GM18520 (cell line): Measurements from ENCODE around the gene FAM204A.
A peak's percentile ranks its signal among the peaks of the same experiment; 100 is the strongest.

Experiments
- ATAC-seq: cut with Tn5 transposase; IDR thresholded peaks from one replicate; pipeline ENCODE4 v1.9.1; 2021; ENCODE audit not compliant: unreplicated experiment

The FAM204A gene

DNA sequence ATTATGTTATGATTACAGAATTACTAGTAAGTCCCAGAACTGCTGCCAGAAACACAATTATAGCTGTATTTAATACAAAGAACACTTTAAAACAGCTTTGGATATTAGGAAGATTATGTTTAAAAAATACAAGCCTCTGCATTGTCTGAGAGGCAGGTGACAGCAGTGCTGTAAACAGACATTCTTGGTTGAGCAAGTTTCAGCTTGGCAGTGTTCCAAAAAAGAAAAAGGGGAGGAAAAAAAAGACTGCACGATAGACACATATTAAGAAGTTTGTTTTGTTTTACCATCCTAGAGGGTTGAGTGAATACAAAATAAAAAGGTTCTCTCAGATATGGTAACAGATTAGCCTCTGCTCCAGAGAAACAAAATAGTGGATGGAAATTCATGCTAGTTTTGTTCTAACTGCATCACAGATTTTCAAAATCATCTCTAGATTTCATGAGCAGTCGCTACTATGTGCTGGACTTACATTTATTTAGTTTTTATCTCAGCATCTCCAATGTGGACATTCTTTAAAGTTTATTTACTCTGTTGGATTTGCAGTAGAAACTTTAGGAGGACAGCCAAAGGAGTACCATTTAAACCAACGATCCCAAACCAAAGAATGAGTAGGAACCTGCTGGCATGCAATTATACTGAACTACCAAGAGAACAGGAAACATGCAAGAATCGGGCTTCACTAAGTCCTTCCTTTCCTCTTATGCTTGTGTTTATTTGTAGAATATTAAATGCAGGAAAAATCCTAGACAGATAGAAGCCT is 9.0 kb downstream of the FAM204A start:
- no peak for ATAC-seq

DNA sequence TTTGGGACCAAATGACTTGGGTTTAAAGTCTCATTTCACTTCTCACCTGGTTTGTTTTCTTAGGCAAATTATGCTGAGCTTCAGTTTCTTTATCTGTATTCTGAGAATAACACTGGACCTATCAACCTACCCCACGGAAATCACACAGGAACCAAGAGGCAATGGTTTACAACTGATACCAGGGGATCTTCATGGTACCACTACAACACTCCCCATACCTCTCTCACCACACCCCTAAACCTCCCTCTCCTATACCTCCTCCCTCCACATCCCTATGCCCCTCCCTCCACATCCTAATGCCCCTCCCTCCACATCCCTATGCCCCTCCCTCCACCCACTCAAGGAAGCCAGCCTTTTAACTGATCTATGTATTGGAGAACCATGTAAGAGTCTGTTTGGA is 9.9 kb downstream of the FAM204A start:
- peak; percentile 60 for ATAC-seq

DNA sequence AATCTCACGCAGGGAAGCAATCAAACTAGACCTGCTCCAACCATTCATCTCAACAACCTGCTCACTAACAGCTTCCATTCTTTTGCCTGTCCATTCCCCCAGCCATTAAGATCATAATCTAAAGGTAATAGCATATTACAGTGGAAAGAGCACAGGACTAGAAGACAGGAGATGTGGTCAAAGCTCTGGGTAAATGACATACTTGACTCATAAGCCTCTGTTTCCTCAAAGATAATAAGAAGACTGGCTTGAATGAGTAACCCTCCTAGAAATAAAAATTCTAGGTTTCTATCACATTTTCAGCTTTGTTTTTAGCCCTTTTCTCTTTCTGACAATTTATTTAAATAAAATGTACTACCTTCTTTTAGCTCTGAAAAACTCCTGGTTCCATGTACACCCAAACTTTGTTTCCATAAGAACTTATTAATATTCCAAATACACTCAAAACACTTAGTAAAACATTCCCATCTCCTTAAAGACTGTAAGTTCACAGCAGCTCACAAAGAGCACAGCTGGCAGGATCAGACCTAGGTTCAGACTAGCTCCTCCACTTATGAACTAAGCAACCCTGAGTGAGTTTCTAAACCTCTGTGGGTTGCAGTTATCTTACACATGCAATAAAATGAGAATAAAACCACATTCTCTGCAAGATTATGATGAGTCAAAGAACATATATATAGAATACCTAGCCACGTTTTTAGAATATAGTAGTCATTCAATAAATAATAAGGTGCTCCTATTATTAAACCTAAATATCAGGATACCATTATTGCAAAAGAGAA is 11.6 kb downstream of the FAM204A start:
- ATAC-seq = no peak

DNA sequence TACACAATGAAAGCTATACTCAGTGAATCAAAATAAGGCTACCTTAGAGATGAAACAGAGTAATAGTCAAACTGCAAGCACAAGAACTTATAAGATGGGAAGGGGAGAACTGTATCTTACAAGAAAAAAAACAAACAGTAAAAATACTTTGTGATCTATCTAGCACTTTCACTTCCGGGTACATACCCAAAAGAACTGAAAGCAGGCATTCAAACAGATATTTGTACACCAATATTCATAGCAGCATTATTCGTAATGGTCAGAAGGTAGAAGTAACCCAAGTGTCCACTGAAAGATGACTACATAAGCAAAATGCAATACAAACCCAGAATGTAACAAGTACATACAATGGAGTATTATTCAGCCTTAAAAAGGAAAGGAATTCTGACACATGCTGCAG is 18.0 kb downstream of the FAM204A start:
- ATAC-seq = no peak

DNA sequence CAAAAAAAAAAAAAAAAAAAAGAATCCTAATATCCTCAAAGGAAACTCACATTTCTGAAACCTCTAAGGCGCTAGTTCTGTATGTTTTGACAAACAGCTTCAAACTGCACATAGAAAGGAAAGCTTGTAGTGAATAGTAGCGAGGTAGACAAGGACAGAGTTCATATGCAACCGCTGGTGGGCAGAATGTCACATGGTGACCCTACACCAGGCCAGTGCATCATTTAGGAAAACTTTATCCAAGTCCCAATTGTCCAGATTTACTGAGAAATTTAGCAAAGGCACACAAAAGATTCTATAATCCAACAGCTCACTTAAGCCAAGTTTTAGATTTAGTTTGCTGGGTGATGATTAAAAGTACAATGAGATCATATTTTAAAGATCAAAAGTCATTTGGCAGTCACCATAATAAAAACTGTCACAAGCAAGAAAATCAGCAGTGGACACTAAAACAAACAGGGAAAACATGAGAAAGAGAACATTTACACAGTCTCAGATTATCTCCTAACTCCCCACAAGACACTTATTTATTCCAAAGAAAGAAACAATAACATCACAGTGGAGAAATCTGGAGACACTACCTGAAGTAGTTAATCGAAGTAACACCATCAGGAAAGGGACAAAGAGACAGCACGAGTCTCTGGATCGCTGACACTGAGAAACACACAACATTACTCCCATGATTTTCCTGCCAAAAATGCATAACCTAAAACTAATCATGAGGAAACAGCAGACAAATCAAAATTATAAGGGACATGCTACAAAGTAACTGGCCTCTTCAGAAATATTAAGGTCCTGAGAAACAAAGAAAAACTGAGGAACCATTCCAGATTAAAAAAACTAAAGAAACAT is 20.2 kb downstream of the FAM204A start:
- ATAC-seq = no peak

DNA sequence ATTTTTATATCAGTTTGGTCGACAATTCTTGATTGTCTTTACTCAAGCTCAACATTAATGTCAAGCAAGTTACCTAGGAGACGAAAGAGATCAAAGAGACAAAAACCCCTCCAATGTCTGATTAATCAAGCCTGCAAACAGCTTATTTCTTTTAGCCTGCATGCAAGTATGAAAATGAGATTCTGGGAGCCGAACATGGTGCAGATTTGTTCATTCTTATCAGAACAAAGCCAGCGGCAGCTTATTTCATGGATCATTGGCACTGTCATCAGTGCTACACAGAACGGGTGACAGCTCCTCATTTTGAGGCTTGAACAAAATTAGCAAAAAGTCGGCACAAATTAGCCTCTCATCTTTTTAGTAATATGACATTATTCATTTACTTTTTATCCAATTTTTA is 26.5 kb downstream of the FAM204A start:
- no peak for ATAC-seq

DNA sequence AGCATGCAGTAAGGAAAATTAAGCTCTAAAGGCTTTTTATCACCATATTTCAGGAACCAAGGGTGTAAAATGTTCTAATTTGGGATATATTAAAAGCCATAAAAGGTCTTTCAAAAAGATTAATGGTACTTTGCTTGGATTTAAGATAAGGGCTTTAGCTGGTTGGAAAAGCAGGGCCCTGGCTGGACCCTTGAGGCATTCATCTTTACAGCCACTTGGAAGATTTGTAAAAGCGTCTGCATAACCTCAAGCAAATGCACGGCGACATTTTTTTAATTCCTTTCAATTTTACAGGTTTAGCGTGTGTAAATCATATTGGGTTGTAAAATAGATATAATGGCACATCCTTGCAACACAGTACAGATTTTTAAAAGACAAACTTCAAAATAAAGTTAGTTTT is 27.2 kb downstream of the FAM204A start:
- ATAC-seq = no peak

DNA sequence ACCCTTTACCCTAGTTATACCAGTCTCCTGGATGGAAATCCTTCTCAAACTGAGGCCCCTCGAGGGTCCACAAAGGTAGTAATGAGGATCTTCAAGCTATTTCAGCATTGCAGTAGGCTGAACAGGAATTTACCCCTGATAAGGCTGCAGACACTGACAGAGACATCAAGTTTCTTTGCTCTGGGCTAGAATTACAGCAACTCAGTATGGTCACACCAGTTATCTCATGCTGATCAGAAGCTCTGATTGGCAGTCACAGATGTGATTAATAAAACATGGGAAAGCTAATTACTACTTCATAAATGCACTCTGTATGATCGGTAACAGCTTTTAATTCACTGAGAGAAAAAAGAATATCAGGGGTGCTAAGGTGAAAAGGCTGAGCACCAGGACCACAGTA is 30.6 kb downstream of the FAM204A start:
- ATAC-seq = no peak

DNA sequence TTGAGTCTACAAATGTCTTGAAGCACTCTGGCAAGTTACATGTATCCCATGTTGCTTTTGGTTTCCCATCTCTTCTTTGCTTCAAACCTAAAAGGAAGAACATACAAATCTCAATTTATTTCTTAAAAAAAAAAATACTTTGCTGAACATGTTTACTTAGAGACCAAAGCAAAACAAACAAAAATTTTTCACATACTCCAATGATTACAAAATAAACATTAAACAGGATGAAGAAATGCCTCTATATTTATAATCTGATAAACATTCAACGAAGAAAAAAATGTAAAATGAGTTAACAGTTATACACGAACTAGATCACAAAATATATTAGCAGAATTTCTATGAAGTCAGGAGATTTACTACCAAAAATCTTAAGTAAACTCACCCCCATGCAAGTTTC is 31.3 kb downstream of the FAM204A start:
- no peak for ATAC-seq

DNA sequence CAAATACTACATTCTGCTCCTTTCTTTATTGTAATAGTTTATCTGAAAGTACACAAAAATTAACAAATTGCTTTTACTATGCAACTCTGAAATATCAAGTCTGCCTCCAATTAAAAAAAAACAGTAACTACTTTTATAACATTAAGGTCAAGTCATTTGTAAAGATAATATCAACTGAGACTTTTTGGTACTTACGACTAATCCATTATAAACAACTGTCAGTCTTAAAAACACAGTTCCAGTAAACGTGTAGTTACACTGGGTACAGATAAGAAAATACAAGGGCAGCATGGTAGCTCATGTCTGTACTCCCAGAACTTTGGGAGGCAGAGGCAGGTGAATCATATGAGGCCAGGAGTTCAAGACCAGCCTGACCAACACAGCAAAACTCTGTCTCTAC is 32.2 kb downstream of the FAM204A start:
- no peak for ATAC-seq

DNA sequence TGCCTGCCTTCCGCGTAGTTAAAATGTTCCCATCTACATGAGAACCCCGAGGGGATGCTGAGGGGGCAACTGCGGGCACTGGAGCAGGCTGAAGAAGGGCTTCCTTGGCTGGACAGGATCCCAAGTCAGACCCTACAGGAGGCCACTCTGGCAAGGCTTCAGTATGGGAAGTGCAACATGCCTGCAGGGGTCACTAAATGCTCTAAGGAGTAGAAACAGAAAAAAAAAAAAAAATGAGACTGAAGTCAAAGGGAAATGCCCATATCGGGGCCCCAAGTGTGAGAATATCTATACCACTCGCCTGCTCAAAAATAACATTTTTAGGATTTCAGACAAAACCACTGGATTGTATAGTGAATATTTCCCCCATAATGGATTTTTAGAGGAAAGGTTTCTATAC is 33.5 kb downstream of the FAM204A start:
- no peak for ATAC-seq

DNA sequence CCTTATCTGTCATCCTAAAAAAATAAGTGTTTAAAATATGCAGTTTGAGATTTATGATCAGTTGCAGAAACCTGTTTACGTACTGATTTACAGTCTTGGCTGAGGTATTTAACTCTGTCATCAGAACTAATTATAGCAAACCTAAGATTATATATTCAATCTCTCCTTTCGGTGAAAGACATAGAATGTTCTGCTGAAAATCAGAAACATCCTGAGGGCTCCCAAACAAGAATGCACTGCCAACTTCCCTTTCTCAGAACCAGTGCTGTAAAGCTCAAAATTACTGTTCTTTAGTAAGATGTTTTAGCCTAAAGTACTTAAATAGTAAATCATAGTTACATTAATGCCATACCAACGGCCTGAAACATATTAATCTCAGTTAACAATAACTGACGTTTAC is 34.3 kb downstream of the FAM204A start:
- no peak for ATAC-seq

DNA sequence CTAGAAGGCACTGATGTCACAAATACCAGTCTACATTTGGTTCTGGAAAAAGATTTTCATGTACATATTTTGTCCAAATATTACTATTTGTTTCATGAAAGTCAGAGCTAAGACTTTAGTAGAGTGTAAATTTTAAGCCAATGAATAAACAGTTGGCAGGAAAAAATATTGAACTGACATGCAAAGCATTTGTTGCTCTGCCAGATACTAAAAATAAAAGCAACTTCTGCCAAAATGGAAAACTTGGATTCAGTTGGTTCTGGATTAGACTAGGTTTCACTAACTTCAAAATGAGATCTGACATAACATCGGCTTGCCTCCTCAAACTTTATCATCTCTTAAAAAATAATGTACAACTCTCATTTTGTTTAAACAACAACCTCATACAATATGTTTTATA is 34.9 kb downstream of the FAM204A start:
- ATAC-seq = no peak

DNA sequence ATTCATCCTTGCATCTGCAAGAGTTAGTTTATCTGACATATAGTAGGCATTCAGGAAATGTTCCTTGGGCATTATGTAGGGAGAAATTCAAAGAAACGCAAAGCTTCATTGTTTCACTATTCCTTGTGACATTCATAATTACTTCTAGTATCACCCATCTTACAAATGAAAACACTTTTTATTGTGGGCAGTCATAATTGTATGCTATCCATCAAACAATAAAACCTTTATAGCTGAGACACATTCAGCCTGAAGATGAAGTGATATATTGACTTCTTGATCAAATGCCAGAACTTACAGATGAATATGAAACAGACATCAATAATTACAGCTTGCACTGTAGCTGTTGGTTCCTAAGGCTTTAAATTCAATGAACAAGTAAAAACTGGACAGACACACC is 36.4 kb downstream of the FAM204A start:
- no peak for ATAC-seq

DNA sequence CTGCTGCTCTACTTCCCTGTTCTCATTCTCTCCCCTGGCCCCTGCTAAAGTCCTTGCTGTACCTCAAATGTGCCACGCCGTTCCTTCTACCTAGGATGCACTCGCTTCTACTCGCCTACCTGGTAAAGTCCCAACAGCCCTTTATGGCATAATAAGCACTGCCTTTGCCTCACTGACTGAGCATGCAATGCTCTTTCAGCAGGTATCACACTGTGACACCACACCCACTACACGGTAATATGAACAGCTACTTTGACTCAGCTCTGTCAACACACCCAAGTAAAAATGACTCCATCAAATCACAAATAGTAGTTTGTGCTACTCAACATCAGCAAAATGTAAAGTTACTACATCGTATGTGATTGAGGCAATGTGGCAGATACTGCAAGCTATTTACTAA is 37.6 kb downstream of the FAM204A start:
- no peak for ATAC-seq

DNA sequence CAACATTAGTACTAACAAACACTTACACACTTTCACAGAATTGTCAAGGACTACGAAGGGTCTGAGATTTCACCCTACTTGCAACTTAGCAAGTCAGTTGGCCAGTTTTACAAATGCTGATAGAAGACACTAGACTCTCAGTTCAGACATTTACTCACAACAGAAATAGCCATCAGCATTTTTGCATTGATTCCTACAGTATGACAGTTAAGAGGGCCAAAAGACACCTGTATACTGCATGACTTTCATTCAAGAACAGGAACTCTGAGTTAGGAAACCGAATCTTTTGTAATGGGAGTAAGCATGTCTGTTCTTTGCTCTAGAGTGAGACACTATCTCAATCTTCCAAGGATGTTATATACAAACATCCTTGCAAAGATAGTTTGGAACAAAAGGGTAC is 40.9 kb downstream of the FAM204A start:
- ATAC-seq = no peak

DNA sequence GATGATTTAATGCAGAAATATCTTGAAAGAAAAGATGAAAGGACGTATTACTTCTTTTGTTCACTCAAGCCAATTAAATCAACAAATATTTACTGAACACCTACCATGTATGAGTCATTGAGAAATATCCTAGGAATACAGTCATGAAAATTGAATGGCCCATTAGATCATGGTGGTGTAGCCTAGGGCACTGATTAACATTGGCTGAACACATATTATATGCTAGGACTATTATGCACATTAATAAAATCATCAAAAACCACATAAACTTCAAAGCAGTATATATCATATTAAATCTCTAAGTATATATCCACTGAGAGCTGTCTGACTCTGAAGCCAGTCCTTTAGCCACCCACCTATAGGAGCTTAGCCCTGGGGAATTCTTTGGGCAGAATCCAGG is 41.8 kb downstream of the FAM204A start:
- ATAC-seq = no peak

DNA sequence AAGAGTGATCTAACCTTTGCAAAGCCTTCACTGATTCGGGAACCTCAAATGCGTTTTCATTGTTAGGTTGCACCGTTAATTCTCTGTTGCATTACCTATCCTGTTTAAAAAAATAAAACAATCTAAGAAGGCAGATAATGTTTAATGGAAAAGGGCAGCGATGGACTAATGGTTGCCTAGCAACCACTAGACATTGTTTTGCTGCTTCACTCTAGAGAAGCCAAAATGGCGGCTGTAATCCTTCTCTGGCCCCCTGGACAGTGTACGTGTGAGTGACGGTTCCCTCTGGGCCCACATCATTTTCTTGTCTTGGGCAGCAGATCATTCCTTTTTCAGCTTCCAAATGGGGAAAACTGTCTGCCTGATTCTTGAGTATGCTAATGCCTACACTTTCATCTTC is 43.3 kb downstream of the FAM204A start:
- no peak for ATAC-seq

DNA sequence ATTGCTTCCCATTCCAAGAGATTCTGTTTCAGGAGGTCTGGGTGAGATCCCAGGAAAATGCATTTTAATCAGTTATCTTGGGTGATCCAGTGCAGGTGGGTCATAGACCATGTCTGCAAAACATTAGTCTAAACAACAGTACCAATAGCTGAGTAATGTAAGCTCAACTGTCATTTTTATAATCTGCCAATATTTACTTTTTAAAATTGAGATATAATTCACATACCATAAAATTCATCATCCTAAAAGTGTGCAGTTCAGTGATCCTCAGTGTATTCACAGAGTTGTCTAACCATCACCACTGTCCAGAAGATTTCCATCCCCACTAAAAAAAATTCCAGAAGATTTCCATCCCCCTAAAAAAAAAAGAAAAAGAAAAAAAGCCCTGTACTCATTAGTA is 51.0 kb downstream of the FAM204A start:
- ATAC-seq = no peak

DNA sequence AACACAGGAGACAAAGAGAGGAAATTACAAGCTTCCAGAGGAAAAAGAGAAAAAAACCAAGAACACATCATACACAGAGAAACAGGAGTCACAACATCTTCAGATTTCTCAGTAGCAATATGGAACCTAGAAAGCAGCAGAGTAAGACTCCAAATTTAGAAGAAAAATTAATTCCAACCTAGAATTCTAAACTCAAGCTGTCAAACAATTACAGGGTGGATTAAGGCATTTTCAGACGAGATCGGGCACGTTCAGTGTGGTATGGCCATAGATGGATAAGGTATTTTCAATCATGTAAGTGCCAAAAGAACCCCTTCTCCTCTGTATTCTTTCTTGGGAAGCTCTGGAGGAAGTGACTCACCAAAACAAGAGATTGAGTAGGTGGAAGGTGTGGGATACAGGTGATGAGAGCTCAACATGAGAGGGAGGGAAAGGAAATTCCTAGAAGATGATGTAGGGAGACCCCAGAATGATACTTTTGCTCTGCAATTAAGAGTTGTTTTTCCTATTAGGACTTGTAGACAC is 51.6 kb downstream of the FAM204A start:
- ATAC-seq = no peak

DNA sequence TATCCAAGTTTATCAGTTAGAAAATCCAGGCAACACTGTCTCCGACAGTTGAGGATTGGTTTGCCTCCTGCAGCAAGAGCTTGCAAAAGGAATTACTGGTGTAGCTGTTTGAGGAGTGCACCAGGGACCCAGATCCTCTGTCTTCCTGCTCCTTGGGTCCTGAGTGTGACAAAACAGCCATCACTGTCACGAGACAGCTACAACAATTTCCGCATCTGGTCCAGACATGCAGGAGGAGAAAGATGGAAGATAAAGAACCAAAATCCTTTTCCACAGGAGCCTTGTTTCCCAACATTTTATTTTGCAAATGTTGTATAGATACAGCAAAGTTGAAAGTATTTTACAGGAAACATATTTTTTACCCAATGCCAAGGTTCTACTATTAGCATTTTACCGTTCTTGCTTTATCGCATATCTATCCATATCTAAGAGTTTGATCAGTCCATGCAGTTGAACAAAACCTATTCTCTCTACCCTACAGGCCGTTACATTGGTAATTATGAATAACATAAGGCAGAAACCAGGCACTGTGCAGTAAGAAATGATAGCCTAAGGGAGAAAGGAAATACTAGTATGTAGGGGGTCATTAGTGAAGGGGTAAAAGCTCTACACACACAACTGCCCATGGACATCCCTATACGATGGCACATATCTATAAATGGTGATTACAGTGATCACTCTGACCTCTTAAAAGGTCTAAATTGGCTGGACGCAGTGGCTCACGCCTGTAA is 54.9 kb downstream of the FAM204A start:
- no peak for ATAC-seq
